ENCODE results near the gene ACVRL1. TPM values are rescaled to one million over a fixed set of nuclear protein-coding genes. Genes with fewer than 3 reads are reported as not detected.

The ACVRL1 gene
- total RNA-seq, 1 donor from 2014 or later, result 0.46 TPM

GRCh38 chr12:51911788-51912711 lies 4.7 kb downstream of the ACVRL1 start:
- no peak overlapping the region for H3K4me3 Mint-ChIP-seq

GRCh38 chr12:51913071-51914033 lies 6.0 kb downstream of the ACVRL1 start:
- no peak for DNase-seq (ENCODE audit: extremely low spot score, unreplicated experiment)
- TF ChIP-seq CTCF (conservative IDR thresholded peaks at IDR 0.05), result no peak
- Mint-ChIP-seq H3K9me3 (no peaks in the 10 kb centered on the region), H3K36me3 (no peaks in the 10 kb centered on the region), H3K27ac (no peak overlapping the region), H3K27me3 (peaks cover 19% of the 10 kb centered on the region), H3K4me1 (ENCODE audit: unreplicated experiment) (peaks cover 38% of the 10 kb centered on the region), H3K4me3 (no peak overlapping the region)

More at GRCh38 chr12:51911788-51912711, 4.7 kb downstream of the ACVRL1 start:
- Mint-ChIP-seq H3K27ac (no peak overlapping the region), H3K9me3 (no peaks in the 10 kb centered on the region), H3K36me3 (no peaks in the 10 kb centered on the region), H3K4me1 (ENCODE audit: unreplicated experiment) (peaks cover 25% of the 10 kb centered on the region), H3K27me3 (peaks cover 23% of the 10 kb centered on the region)
- TF ChIP-seq CTCF (conservative IDR thresholded peaks at IDR 0.05), result no peak
- DNase-seq (ENCODE audit: extremely low spot score, unreplicated experiment), result no peak

- Mint-ChIP-seq H3K4me3 (no peak overlapping the region), H3K27ac (no peak overlapping the region), H3K27me3 (peaks cover 12% of the 10 kb centered on the region), H3K36me3 (no peaks in the 10 kb centered on the region), H3K4me1 (ENCODE audit: unreplicated experiment) (peaks cover 39% of the 10 kb centered on the region), H3K9me3 (no peaks in the 10 kb centered on the region)
- TF ChIP-seq CTCF (conservative IDR thresholded peaks at IDR 0.05), result no peak
- DNase-seq (ENCODE audit: extremely low spot score, unreplicated experiment), result no peak
Observed at GRCh38 chr12:51914034-51914923, 7.0 kb downstream of the ACVRL1 start.

- Mint-ChIP-seq H3K27me3 (peaks cover 6% of the 10 kb centered on the region), H3K4me1 (ENCODE audit: unreplicated experiment) (peaks cover 32% of the 10 kb centered on the region), H3K4me3 (no peak overlapping the region), H3K36me3 (no peaks in the 10 kb centered on the region), H3K9me3 (no peaks in the 10 kb centered on the region), H3K27ac (no peak overlapping the region)
- TF ChIP-seq CTCF (conservative IDR thresholded peaks at IDR 0.05), result no peak
- no peak for DNase-seq (ENCODE audit: extremely low spot score, unreplicated experiment)
Observed at GRCh38 chr12:51915003-51915625, 7.8 kb downstream of the ACVRL1 start.

Measured in type B pancreatic cell (in vitro differentiated cells).